Breast epithelium (tissue), 3 donors: Measurements from ENCODE around the gene CCDC184.
A peak's percentile ranks its signal among the peaks of the same experiment; 100 is the strongest.

Source experiments
- POLR2A ChIP-seq: fragments of 450-650 bp; IDR thresholded peaks from one replicate; pipeline ENCODE4 v1.6.1; 2016; ENCODE audit warnings: antibody characterized with exemption, mild to moderate bottlenecking, moderate library complexity
- TF ChIP-seq, protein P1 (sequence below), 3 donors: fragments of 450-650 bp; IDR thresholded peaks; one replicate each; pipeline ENCODE4 v1.5.1; 2016 to 2017; ENCODE audit warnings: antibody characterized with exemption in 3 of 3, mild to moderate bottlenecking in 3 of 3, moderate library complexity in 3 of 3

DNA sequence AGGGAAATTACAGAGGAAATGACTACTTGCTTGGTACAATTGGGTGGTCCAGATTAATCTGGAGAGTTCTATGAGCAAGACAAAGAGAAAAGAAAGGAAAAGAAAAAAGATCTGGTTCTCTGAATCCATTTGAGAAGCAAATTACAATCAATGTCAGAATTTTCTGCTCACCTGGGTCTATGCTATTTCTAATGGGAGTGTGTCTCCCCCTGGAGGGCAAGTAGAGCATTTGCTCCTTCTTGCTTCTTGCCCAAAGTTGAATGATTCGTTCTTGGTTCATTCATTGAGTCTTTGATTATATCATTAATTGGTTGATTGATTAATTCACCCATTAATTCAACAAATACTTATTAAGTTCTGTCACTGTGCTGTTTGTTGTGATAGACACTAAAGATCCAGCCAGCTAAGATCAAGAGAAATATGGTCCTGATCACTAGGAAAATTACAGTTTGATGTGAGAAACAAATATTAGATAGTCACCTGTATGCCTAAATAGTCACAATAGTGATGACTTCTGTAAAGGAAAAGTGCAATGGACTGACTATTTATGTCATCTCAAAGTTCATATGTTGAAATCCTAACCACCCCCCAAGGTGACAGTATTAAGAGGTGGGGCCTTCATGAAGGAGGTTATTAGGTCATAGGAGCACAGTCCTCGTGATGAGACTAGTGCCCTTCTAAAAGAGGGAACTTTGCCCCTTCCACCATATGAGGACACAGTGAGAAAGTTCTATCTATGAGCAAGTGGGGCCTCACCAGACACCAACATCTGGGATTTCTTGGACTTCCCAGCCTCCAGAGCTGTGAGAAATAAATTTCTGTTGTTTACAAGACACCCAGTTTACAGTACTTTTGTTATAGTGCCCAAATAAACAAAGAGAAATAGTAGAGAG is 18.1 kb upstream of the CCDC184 start:
- TF ChIP-seq, protein P1, sequence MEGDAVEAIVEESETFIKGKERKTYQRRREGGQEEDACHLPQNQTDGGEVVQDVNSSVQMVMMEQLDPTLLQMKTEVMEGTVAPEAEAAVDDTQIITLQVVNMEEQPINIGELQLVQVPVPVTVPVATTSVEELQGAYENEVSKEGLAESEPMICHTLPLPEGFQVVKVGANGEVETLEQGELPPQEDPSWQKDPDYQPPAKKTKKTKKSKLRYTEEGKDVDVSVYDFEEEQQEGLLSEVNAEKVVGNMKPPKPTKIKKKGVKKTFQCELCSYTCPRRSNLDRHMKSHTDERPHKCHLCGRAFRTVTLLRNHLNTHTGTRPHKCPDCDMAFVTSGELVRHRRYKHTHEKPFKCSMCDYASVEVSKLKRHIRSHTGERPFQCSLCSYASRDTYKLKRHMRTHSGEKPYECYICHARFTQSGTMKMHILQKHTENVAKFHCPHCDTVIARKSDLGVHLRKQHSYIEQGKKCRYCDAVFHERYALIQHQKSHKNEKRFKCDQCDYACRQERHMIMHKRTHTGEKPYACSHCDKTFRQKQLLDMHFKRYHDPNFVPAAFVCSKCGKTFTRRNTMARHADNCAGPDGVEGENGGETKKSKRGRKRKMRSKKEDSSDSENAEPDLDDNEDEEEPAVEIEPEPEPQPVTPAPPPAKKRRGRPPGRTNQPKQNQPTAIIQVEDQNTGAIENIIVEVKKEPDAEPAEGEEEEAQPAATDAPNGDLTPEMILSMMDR (IDR thresholded peaks at IDR 0.05), result peak; percentile 78 to 83 (median 82)
- no peak for TF ChIP-seq POLR2A
